Liver (tissue), 9 donors: ENCODE data around the gene CCNL1. TPM values are rescaled to one million over a fixed set of nuclear protein-coding genes. Genes with fewer than 3 reads are reported as not detected.

ENCODE experiments used
- DNase-seq: peaks from one replicate; pipeline ENCODE4 v3.0.0-alpha.2; 2017; ENCODE audit warnings: low spot score
- H3K27ac ChIP-seq, 2 donors: one replicate each; pipeline ENCODE4 v1.7.0; 2013; ENCODE audit warnings: inconsistent platforms in 2 of 2, low read length in 2 of 2, control low read depth in 1 of 2, low read depth in 1 of 2, mild to moderate bottlenecking in 1 of 2
- H3K27me3 ChIP-seq, 4 donors: one replicate each; pipeline versions ENCODE4 v1.6.1 to v1.7.0; 2013; ENCODE audit warnings: low read length in 3 of 4, inconsistent platforms in 1 of 4, mild to moderate bottlenecking in 1 of 4, moderate library complexity in 1 of 4; ENCODE audit not compliant: control insufficient read depth in 4 of 4, insufficient read depth in 4 of 4
- H3K36me3 ChIP-seq, 4 donors: one replicate each; pipeline versions ENCODE4 v1.6.1 to v1.7.0; 2013; ENCODE audit warnings: low read length in 3 of 4, mild to moderate bottlenecking in 3 of 4, low read depth in 1 of 4, moderate library complexity in 1 of 4; ENCODE audit not compliant: control insufficient read depth in 4 of 4, insufficient read depth in 3 of 4
- H3K4me1 ChIP-seq, 4 donors: one replicate each; pipeline versions ENCODE4 v1.6.1 to v1.7.0; 2013; ENCODE audit warnings: low read length in 3 of 4, mild to moderate bottlenecking in 3 of 4, moderate library complexity in 1 of 4; ENCODE audit not compliant: control insufficient read depth in 4 of 4, insufficient read depth in 4 of 4
- H3K4me3 ChIP-seq, 3 donors: one replicate each; pipeline versions ENCODE4 v1.6.1 to v1.7.0; 2013; ENCODE audit warnings: low read length in 3 of 3, control low read depth in 1 of 3, low read depth in 1 of 3, mild to moderate bottlenecking in 1 of 3
- H3K9ac ChIP-seq, 2 donors: one replicate each; pipeline ENCODE4 v1.7.0; 2013; ENCODE audit warnings: low read length in 2 of 2, mild to moderate bottlenecking in 2 of 2, moderate library complexity in 2 of 2, control low read depth in 1 of 2, low read depth in 1 of 2
- H3K9me3 ChIP-seq, 4 donors: one replicate each; pipeline versions ENCODE4 v1.6.1 to v1.7.0; 2013; ENCODE audit warnings: low read length in 3 of 4; ENCODE audit not compliant: control insufficient read depth in 4 of 4
- EGR1 ChIP-seq, 2 donors: IDR thresholded peaks; 2 replicates each; pipeline ENCODE4 v1.6.1; 2016 to 2018; ENCODE audit warnings: antibody characterized with exemption in 2 of 2, low read depth in 2 of 2
- FOXA1 ChIP-seq: IDR thresholded peaks from 2 replicates; pipeline ENCODE4 v1.6.1; 2016; ENCODE audit warnings: antibody characterized with exemption
- FOXA2 ChIP-seq: IDR thresholded peaks from 2 replicates; pipeline ENCODE4 v1.6.1; 2016; ENCODE audit warnings: antibody characterized with exemption
- GABPA ChIP-seq, 2 donors: IDR thresholded peaks in 1 of 2; conservative IDR thresholded peaks in 1 of 2; 2 replicates each; pipeline ENCODE4 v1.6.1; 2016; ENCODE audit warnings: antibody characterized with exemption in 2 of 2, mild to moderate bottlenecking in 1 of 2, moderate library complexity in 1 of 2
- HNF4A ChIP-seq, 2 donors: conservative IDR thresholded peaks; 2 replicates each; pipeline ENCODE4 v1.6.1; 2016; ENCODE audit warnings: antibody characterized with exemption in 2 of 2, mild to moderate bottlenecking in 2 of 2
- HNF4G ChIP-seq: IDR thresholded peaks from 2 replicates; pipeline ENCODE4 v1.6.1; 2016; ENCODE audit warnings: antibody characterized with exemption
- JUND ChIP-seq, 2 donors: IDR thresholded peaks; 2 replicates each; pipeline ENCODE4 v1.6.1; 2016; ENCODE audit warnings: antibody characterized with exemption in 2 of 2
- NR2F2 ChIP-seq: IDR thresholded peaks from 2 replicates; pipeline ENCODE4 v1.6.1; 2016; ENCODE audit warnings: antibody characterized with exemption
- RAD21 ChIP-seq, 2 donors: IDR thresholded peaks; 2 replicates each; pipeline ENCODE4 v1.6.1; 2016; ENCODE audit warnings: antibody characterized with exemption in 2 of 2, mild to moderate bottlenecking in 2 of 2
- RXRA ChIP-seq, 2 donors: IDR thresholded peaks; 2 replicates each; pipeline ENCODE4 v1.6.1; 2017 to 2018; ENCODE audit warnings: antibody characterized with exemption in 2 of 2, mild to moderate bottlenecking in 1 of 2
- SP1 ChIP-seq: IDR thresholded peaks from 2 replicates; pipeline ENCODE4 v1.6.1; 2018; ENCODE audit warnings: antibody characterized with exemption, mild to moderate bottlenecking
- TAF1 ChIP-seq: conservative IDR thresholded peaks from 2 replicates; pipeline ENCODE4 v1.6.1; 2016; ENCODE audit warnings: antibody characterized with exemption, mild to moderate bottlenecking
- YY1 ChIP-seq: IDR thresholded peaks from 2 replicates; pipeline ENCODE4 v1.6.1; 2016; ENCODE audit warnings: antibody characterized with exemption, mild to moderate bottlenecking
- WGBS: extraction: QIAGEN DNeasy Blood & Tissue Kit; methylation state at CpG from one replicate; pipeline ENCODE4 v1.1.7; 2013; 5-methylcytosine and 5-hydroxymethylcytosine counted together
- polyA plus RNA-seq, 2 donors: library from polyadenylated mRNA; stranded (reverse) in 1 of 2; unstranded in 1 of 2; fragments of 200-250 nt in 1 of 2; fragments of >200 nt in 1 of 2; fragmentation: Nextera tagmentation in 1 of 2; extraction: Ambion mirVana in 1 of 2; gene quantifications; one replicate each; pipeline versions ENCODE4 v1.2.1 to v1.2.3, GENCODE V29; 2013 to 2015
- total RNA-seq, 2 donors: library from RNA; depleted of rRNA; stranded (reverse); fragments of >200 nt; gene quantifications; one replicate each; pipeline ENCODE4 v1.2.3, GENCODE V29; 2014
- TF ChIP-seq, protein P1 (sequence below): fragments of 150-350 bp; IDR thresholded peaks from 2 replicates; pipeline ENCODE4 v1.5.1; 2017; ENCODE audit warnings: improper control_type of control experiment, low read depth, low read length; ENCODE audit not compliant: missing input control
- TF ChIP-seq, protein P2 (sequence below): IDR thresholded peaks from 2 replicates; pipeline ENCODE4 v1.6.1; 2016; ENCODE audit warnings: antibody characterized with exemption
- TF ChIP-seq, protein P3 (sequence below): IDR thresholded peaks from 2 replicates; pipeline ENCODE4 v1.6.1; 2016; ENCODE audit warnings: antibody characterized with exemption
- TF ChIP-seq, protein P4 (sequence below): IDR thresholded peaks from 2 replicates; pipeline ENCODE4 v1.6.1; 2016; ENCODE audit warnings: antibody characterized with exemption
- donor health status: healthy.
- donor health status: healthy.
- donor health status: healthy.
- donor health status: healthy.
- donor health status: healthy.

The CCNL1 gene
- total and polyA plus RNA-seq, 4 donors = 22.7 to 163 (median 95.0) TPM

DNA sequence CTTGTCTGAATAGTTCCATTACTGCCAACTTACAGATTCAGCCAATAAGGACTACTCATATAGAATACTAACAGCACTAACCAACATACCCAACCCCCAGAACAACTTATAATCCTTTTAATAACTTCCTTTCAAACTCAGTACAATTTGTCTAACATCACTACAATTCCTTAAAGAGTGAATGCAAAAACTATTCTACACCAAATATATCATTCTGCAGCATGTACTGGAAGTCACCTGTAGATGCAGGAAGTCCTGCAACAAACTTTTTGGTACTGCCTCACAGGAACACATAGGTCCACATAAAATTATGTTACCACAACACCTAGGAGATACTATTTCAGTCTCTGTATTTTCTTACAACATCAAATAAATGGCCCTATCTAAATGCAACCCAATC is 2.1 kb downstream of the CCNL1 start:
- DNase-seq = no peak
- TF ChIP-seq, protein P1, sequence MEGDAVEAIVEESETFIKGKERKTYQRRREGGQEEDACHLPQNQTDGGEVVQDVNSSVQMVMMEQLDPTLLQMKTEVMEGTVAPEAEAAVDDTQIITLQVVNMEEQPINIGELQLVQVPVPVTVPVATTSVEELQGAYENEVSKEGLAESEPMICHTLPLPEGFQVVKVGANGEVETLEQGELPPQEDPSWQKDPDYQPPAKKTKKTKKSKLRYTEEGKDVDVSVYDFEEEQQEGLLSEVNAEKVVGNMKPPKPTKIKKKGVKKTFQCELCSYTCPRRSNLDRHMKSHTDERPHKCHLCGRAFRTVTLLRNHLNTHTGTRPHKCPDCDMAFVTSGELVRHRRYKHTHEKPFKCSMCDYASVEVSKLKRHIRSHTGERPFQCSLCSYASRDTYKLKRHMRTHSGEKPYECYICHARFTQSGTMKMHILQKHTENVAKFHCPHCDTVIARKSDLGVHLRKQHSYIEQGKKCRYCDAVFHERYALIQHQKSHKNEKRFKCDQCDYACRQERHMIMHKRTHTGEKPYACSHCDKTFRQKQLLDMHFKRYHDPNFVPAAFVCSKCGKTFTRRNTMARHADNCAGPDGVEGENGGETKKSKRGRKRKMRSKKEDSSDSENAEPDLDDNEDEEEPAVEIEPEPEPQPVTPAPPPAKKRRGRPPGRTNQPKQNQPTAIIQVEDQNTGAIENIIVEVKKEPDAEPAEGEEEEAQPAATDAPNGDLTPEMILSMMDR = no peak
- TF ChIP-seq, protein P2, sequence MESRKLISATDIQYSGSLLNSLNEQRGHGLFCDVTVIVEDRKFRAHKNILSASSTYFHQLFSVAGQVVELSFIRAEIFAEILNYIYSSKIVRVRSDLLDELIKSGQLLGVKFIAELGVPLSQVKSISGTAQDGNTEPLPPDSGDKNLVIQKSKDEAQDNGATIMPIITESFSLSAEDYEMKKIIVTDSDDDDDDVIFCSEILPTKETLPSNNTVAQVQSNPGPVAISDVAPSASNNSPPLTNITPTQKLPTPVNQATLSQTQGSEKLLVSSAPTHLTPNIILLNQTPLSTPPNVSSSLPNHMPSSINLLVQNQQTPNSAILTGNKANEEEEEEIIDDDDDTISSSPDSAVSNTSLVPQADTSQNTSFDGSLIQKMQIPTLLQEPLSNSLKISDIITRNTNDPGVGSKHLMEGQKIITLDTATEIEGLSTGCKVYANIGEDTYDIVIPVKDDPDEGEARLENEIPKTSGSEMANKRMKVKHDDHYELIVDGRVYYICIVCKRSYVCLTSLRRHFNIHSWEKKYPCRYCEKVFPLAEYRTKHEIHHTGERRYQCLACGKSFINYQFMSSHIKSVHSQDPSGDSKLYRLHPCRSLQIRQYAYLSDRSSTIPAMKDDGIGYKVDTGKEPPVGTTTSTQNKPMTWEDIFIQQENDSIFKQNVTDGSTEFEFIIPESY = no peak
- TF ChIP-seq HNF4A (conservative IDR thresholded peaks at IDR 0.05) (no peak), TAF1 (no peak), GABPA (IDR thresholded peaks at IDR 0.05 in 1 of 2, conservative IDR thresholded peaks at IDR 0.05 in 1 of 2) (no peak), NR2F2 (no peak), JUND (IDR thresholded peaks at IDR 0.05) (no peak), RAD21 (IDR thresholded peaks at IDR 0.05) (no peak)
- TF ChIP-seq, protein P3, sequence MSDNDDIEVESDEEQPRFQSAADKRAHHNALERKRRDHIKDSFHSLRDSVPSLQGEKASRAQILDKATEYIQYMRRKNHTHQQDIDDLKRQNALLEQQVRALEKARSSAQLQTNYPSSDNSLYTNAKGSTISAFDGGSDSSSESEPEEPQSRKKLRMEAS = no peak
- TF ChIP-seq, protein P4, sequence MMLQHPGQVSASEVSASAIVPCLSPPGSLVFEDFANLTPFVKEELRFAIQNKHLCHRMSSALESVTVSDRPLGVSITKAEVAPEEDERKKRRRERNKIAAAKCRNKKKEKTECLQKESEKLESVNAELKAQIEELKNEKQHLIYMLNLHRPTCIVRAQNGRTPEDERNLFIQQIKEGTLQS = no peak
- peaks cover 3 to 47% (median 34%) of the 10 kb centered on the region in 4 donors for H3K36me3 ChIP-seq
- H3K9me3 ChIP-seq = no peaks in the 10 kb centered on the region
- peak overlapping the region; percentile 98 to 100 for H3K27ac ChIP-seq
- peaks cover 2 to 59% (median 40%) of the 10 kb centered on the region in 4 donors for H3K4me1 ChIP-seq
- no peaks in the 10 kb centered on the region for H3K27me3 ChIP-seq
- H3K4me3 ChIP-seq = peak overlapping the region; percentile 87 to 93 (median 91)
- H3K9ac ChIP-seq = peak overlapping the region; percentile 99 to 100

DNA sequence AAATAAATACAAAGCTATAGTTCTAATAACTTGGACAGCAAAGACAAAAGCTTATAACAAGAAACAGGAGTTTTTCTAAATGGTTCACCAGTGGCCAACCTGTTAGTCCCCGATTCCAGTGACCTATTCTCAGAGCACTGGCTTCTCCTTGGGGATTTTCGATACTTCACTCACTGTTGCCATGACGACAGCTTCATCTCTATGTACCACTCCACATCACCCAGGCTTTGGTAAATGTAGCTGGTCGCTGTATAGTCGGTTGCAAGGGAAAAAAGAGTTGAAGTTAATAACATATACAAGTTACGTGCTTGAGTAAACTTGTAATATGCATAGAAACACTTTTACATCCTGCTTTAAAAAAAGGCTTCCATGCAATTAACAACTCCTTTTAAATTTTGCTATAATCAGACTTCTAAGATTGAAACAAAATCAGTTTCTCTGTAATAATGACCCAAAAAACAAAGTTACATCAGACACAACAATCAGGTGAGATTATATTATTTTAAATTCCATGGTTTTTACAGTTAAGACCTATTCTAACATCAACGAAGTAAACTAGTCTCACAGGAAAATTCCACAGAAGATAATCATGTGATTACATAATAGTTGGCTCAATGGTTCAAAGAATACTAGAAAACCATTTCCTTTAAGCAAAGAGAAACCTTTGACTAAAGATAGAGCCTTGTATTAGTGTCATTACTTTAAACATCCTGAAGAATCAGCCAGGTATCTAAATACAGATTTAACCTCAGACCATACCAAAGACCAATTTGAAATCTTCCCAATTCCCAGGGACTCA is 2.9 kb downstream of the CCNL1 start:
- Histone ChIP-seq H3K36me3 (peaks cover 5 to 55% (median 42%) of the 10 kb centered on the region in 4 donors), H3K9me3 (no peaks in the 10 kb centered on the region), H3K4me3 (peak overlapping the region in 2 of 3 donors; percentile 87 to 93), H3K27me3 (no peaks in the 10 kb centered on the region), H3K4me1 (peaks cover 2 to 59% (median 40%) of the 10 kb centered on the region in 4 donors), H3K27ac (peak overlapping the region in 1 of 2 donors; percentile 98), H3K9ac (peak overlapping the region; percentile 31 to 80)
- 59% methylated on average over 7 of the region's 7 CpGs for WGBS
- no peak for DNase-seq
- TF ChIP-seq RAD21 (IDR thresholded peaks at IDR 0.05) = no peak
- TF ChIP-seq, protein P1 = no peak
- TF ChIP-seq, protein P4 = no peak
- no peak for TF ChIP-seq NR2F2
- no peak for TF ChIP-seq GABPA (IDR thresholded peaks at IDR 0.05 in 1 of 2, conservative IDR thresholded peaks at IDR 0.05 in 1 of 2)
- TF ChIP-seq, protein P2 = no peak
- no peak for TF ChIP-seq FOXA1
- TF ChIP-seq, protein P3 = no peak
- no peak for TF ChIP-seq YY1
- no peak for TF ChIP-seq EGR1 (IDR thresholded peaks at IDR 0.05; ENCODE audit: low read depth in 2 of 2)
- TF ChIP-seq RXRA (IDR thresholded peaks at IDR 0.05) = no peak
- no peak for TF ChIP-seq HNF4A (conservative IDR thresholded peaks at IDR 0.05)
- no peak for TF ChIP-seq HNF4G
- no peak for TF ChIP-seq JUND (IDR thresholded peaks at IDR 0.05)
- no peak for TF ChIP-seq FOXA2
- no peak for TF ChIP-seq TAF1
- TF ChIP-seq SP1 = no peak
